Heart left ventricle (tissue), 16 donors: Measurements from ENCODE around the gene NCOA3. TPM values are rescaled to one million over a fixed set of nuclear protein-coding genes. Genes with fewer than 3 reads are reported as not detected.

Source experiments
- ATAC-seq, 4 donors: fragments of 200-7000 bp; cut with Tn5 transposase; one replicate each; pipeline ENCODE4 v1.9.1; 2020 to 2022; ENCODE audit warnings: moderate library complexity in 4 of 4, mild to moderate bottlenecking in 3 of 4, moderate number of reproducible peaks in 1 of 4
- DNase-seq, 5 donors: peaks; one replicate each; pipeline ENCODE4 v3.0.0-alpha.2; 2020
- H3K27ac ChIP-seq, 12 donors: fragments of 200-600 bp; sonication (generic) in 4 of 12; one replicate each; pipeline versions ENCODE4 v1.5.0 to v1.8.0; 2016 to 2022; ENCODE audit warnings: mild to moderate bottlenecking in 2 of 12
- H3K27me3 ChIP-seq, 9 donors: fragments of 200-600 bp; sonication (generic) in 2 of 9; one replicate each; pipeline versions ENCODE4 v1.5.1 to v1.8.0; 2016 to 2022; ENCODE audit warnings: mild to moderate bottlenecking in 3 of 9
- H3K36me3 ChIP-seq, 9 donors: fragments of 200-600 bp; sonication (generic) in 2 of 9; one replicate each; pipeline versions ENCODE4 v1.5.0 to v1.8.0; 2018 to 2022; ENCODE audit warnings: mild to moderate bottlenecking in 2 of 9
- H3K4me1 ChIP-seq, 12 donors: fragments of 200-600 bp; sonication (generic) in 4 of 12; one replicate each; pipeline versions ENCODE4 v1.5.0 to v1.8.0; 2016 to 2022; ENCODE audit warnings: mild to moderate bottlenecking in 3 of 12
- H3K4me3 ChIP-seq, 12 donors: fragments of 200-600 bp; sonication (generic) in 4 of 12; one replicate each; pipeline versions ENCODE4 v1.5.0 to v1.8.0; 2017 to 2022; ENCODE audit warnings: mild to moderate bottlenecking in 9 of 12, moderate library complexity in 4 of 12
- H3K9me3 ChIP-seq, 12 donors: fragments of 200-600 bp; sonication (generic) in 4 of 12; one replicate each; pipeline versions ENCODE4 v1.5.0 to v1.8.0; 2016 to 2022; ENCODE audit warnings: mild to moderate bottlenecking in 1 of 12
- CTCF ChIP-seq, 12 donors: fragments of 200-600 bp; sonication (generic) in 4 of 12; IDR thresholded peaks; one replicate each; pipeline versions ENCODE4 v1.5.0 to v1.8.0; 2018 to 2022; ENCODE audit warnings: antibody characterized with exemption in 12 of 12, mild to moderate bottlenecking in 5 of 12
- POLR2A ChIP-seq, 2 donors: fragments of 450-650 bp; IDR thresholded peaks; one replicate each; pipeline ENCODE4 v1.6.1; 2017; ENCODE audit warnings: antibody characterized with exemption in 2 of 2, mild to moderate bottlenecking in 2 of 2, moderate library complexity in 2 of 2
- WGBS, 4 donors: extraction: QIAGEN DNeasy Blood & Tissue Kit in 2 of 4; methylation state at CpG; one replicate each; pipeline versions ENCODE4 v1.1.5 to v1.1.7; 2013 to 2018; 5-methylcytosine and 5-hydroxymethylcytosine counted together
- intact Hi-C, 10 donors: fragments of 100-400 bp; cut with DNase I; formaldehyde crosslinking; loops; one replicate each; pipeline versions ENCODE4 v1.11.1 to v1.14.2; 2022
- polyA plus RNA-seq, 2 donors: library from polyadenylated mRNA; stranded (reverse); fragments of 200-250 nt; gene quantifications; one replicate each; pipeline ENCODE4 v1.2.3, GENCODE V29; 2013
- total RNA-seq, 9 donors: library from RNA; depleted of rRNA in 2 of 9; stranded (reverse); fragments of >200 nt in 2 of 9; fragmentation: NEBNext Ultra II Directional in 3 of 9; extraction: Animal tissue kit (Norgen Biotek cat#: 25700) in 3 of 9; gene quantifications; one replicate each; pipeline versions ENCODE4 v1.1.0 to v1.2.4, GENCODE V29; 2016 to 2023
- donor health status: ischemic (EF 13 %, LVEDD 7.1; RV severe dilation, severe dysfunction).
- donor health status: healthy with polysubstance abuse.
- donor health status: DM: no; HTN: yes; CAD: no.
- donor health status: DM: no; HTN: no; CAD: no.
- donor health status: ischemic (EF 25% LVEDD 6.9; RV normal size, moderate dysfunction).
- donor health status: ischemic (EF 25% LVEDD 5.7; RV mildly dilated, moderate dysfunction).
- donor health status: healthy.
- donor health status: DM: yes; HTN: yes; CAD: no.
- donor health status: ischemic (EF 35%, LVEDD 5.7; RV mildly dilated, moderate dysfunction).
- donor health status: nonischemic (EF 11% LVEDD 7.7; RV severe dilation, severe dysfunction).
- donor health status: DM: yes; HTN: yes; CAD: no.
- donor health status: PGD.
- donor health status: ischemic (EF 29% LVEDD 5.4; RV normal size, mild dysfunction).
- donor health status: nonischemic (EF 23%, LVEDD 6.1; RV moderate dilation, normal function).

The NCOA3 gene
- total and polyA plus RNA-seq, 11 donors, result 6.7 to 39.3 (median 25.3) TPM

- no peaks in the 10 kb centered on the region for H3K27me3 ChIP-seq
- no peaks in the 10 kb centered on the region for H3K36me3 ChIP-seq
- WGBS, 4 donors, result 95 to 99% (median 97%) methylated on average over 5 of the region's 5 CpGs
- TF ChIP-seq CTCF (IDR thresholded peaks at IDR 0.05) (no peak), POLR2A (IDR thresholded peaks at IDR 0.05) (no peak)
- ATAC-seq, result no peak
- peaks cover 0 to 11% (median 2%) of the 10 kb centered on the region in 12 donors for H3K9me3 ChIP-seq
- H3K27ac ChIP-seq, result no peak overlapping the region
- H3K4me3 ChIP-seq, result no peak overlapping the region
- DNase-seq, result no peak
- H3K4me1 ChIP-seq, result peaks cover 3 to 60% (median 23%) of the 10 kb centered on the region in 12 donors
- intact Hi-C loops, result no loop called here
These were observed 25.5 kb downstream of the NCOA3 start for GRCh38 chr20:47527004-47527800.

- Histone ChIP-seq H3K9me3 (peaks cover 0 to 11% (median 2%) of the 10 kb centered on the region in 12 donors), H3K36me3 (no peaks in the 10 kb centered on the region), H3K4me1 (peaks cover 0 to 45% (median 9%) of the 10 kb centered on the region in 12 donors), H3K27ac (peak overlapping the region in 2 of 12 donors; percentile 20 to 49), H3K4me3 (no peak overlapping the region), H3K27me3 (no peaks in the 10 kb centered on the region)
- ATAC-seq (no peak), DNase-seq (no peak)
- intact Hi-C loops, result no loop called here
- WGBS, 4 donors, result 38 to 65% (median 56%) methylated on average over 2 of the region's 2 CpGs
- TF ChIP-seq POLR2A (IDR thresholded peaks at IDR 0.05) (no peak), CTCF (IDR thresholded peaks at IDR 0.05) (no peak)
These were observed 28.2 kb downstream of the NCOA3 start for GRCh38 chr20:47529840-47530239.

DNA sequence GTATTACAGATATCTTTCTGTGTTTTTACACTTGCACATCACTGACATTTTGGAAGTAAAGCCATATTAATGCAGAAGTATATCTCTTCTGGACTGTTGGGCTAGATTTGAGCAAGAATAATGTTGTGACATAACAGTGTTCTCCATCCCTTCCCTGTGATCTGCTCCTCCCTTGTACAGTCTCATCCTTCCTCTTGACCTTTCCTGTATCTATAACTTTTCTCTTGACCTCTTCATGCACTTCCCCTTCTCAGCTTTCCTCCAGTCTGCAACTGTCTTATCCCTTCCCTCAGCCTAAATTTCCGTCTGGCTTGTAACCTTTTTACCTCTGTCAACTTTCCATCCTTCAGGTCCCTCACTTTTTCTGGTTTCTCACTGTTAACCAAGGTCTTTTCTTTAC is 29.8 kb downstream of the NCOA3 start:
- no peak for DNase-seq
- Histone ChIP-seq H3K36me3 (peaks cover 0 to 4% (median 0%) of the 10 kb centered on the region in 9 donors), H3K4me1 (peaks cover 0 to 45% (median 10%) of the 10 kb centered on the region in 12 donors), H3K27me3 (no peaks in the 10 kb centered on the region), H3K27ac (no peak overlapping the region), H3K4me3 (no peak overlapping the region), H3K9me3 (peaks cover 0 to 10% (median 2%) of the 10 kb centered on the region in 12 donors)
- 70 to 87% (median 83%) methylated on average over 1 of the region's 1 CpG for WGBS, 4 donors
- peak in 3 of 4 donors; percentile 49 to 69 (median 52) for ATAC-seq
- TF ChIP-seq POLR2A (IDR thresholded peaks at IDR 0.05) (no peak), CTCF (IDR thresholded peaks at IDR 0.05) (no peak)
- intact Hi-C loops, result no loop called here

DNA sequence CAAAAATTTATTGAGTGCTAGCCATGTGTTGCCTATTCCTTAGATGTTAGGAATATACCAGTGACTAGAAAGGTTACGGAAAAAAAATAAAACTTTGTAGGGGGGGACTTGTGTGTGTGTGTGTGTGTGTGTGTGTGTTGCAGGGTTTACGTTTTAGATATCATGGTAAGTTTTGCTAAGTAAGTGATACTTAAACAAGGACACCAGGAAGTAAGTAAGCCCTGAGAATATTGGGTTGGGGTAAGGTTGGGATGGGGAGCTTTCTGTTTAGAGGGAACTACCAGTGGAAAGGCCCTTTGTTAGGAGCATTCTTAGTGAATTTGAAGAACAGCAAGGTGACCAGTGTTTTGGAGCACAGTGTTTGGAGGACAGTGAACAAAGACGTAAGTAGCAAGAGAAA is 30.3 kb downstream of the NCOA3 start:
- Histone ChIP-seq H3K27ac (no peak overlapping the region), H3K36me3 (peaks cover 0 to 4% (median 0%) of the 10 kb centered on the region in 9 donors), H3K4me3 (no peak overlapping the region), H3K4me1 (peaks cover 0 to 45% (median 10%) of the 10 kb centered on the region in 12 donors), H3K27me3 (no peaks in the 10 kb centered on the region), H3K9me3 (peaks cover 0 to 5% (median under 1%) of the 10 kb centered on the region in 12 donors)
- TF ChIP-seq POLR2A (IDR thresholded peaks at IDR 0.05), result no peak
- no peak for TF ChIP-seq CTCF (IDR thresholded peaks at IDR 0.05)
- 90 to 95% (median 94%) methylated on average over 3 of the region's 3 CpGs for WGBS, 4 donors
- no peak for DNase-seq
- intact Hi-C loops, result no loop called here
- no peak for ATAC-seq
